ENCODE data around the gene USP31. TPM values are rescaled to one million over a fixed set of nuclear protein-coding genes. Genes with fewer than 3 reads are reported as not detected.

The USP31 gene
- total and polyA plus RNA-seq, 7 donors = 7.7 to 21.5 (median 16.4) TPM

- Histone ChIP-seq H3K4me3 (no peak overlapping the region), H3K4me1 (peaks cover 8% of the 10 kb centered on the region), H3K27ac (no peak overlapping the region), H3K36me3 (ENCODE audit: insufficient read depth in 1 of 2, low read depth in 1 of 2) (peaks cover 4 to 59% of the 10 kb centered on the region in 2 donors), H3K9me3 (no peaks in the 10 kb centered on the region), H3K27me3 (ENCODE audit: insufficient read depth in 3 of 3, low read length in 2 of 3) (no peaks in the 10 kb centered on the region)
- no peak for TF ChIP-seq CTCF (IDR thresholded peaks at IDR 0.05)
- 82 to 92% (median 88%) methylated on average over 3 of the region's 3 CpGs for WGBS, 3 donors
- ATAC-seq (no peak), DNase-seq (no peak)
- intact Hi-C loops (cut with DNase I) = loop anchor here in 1 of 2 donors (10.0 kb wide), 1 partner anchor 349 kb away; no protein-coding TSS in a partner anchor
These were observed 63.3 kb downstream of the USP31 start for GRCh38 chr16:23085949-23086348.

- H3K4me3 ChIP-seq = no peak overlapping the region
- WGBS, 3 donors = 52 to 77% (median 62%) methylated on average over 9 of the region's 9 CpGs
- no peaks in the 10 kb centered on the region for H3K4me1 ChIP-seq
- H3K27ac ChIP-seq = no peak overlapping the region
- TF ChIP-seq CTCF (IDR thresholded peaks at IDR 0.05) = no peak
- no peaks in the 10 kb centered on the region for H3K27me3 ChIP-seq (ENCODE audit: insufficient read depth in 3 of 3, low read length in 2 of 3)
- intact Hi-C loops (cut with DNase I) = loop anchor here (5.0 to 10.0 kb wide), 2 partner anchors 65 to 353 kb away; partner anchors contain the start of gene USP31 (in 1 of the 2)
- H3K9me3 ChIP-seq = no peaks in the 10 kb centered on the region
- DNase-seq (no peak), ATAC-seq (peak; percentile 55 to 84 (median 78))
- peaks cover 2 to 74% of the 10 kb centered on the region in 2 donors for H3K36me3 ChIP-seq (ENCODE audit: insufficient read depth in 1 of 2, low read depth in 1 of 2)
These were observed 67.0 kb downstream of the USP31 start for GRCh38 chr16:23082161-23082788.

- Histone ChIP-seq H3K4me3 (no peak overlapping the region), H3K27ac (no peak overlapping the region), H3K36me3 (ENCODE audit: insufficient read depth in 1 of 2, low read depth in 1 of 2) (peaks cover 2 to 77% of the 10 kb centered on the region in 2 donors), H3K9me3 (no peaks in the 10 kb centered on the region), H3K4me1 (no peaks in the 10 kb centered on the region), H3K27me3 (ENCODE audit: insufficient read depth in 3 of 3, low read length in 2 of 3) (no peaks in the 10 kb centered on the region)
- ATAC-seq (no peak), DNase-seq (no peak)
- no peak for TF ChIP-seq CTCF (IDR thresholded peaks at IDR 0.05)
- intact Hi-C loops (cut with DNase I) = loop anchor here (5.0 to 10.0 kb wide), 2 partner anchors 66 to 353 kb away; partner anchors contain the start of gene USP31 (in 1 of the 2)
- 77 to 84% (median 77%) methylated on average over 6 of the region's 6 CpGs for WGBS, 3 donors
These were observed 67.6 kb downstream of the USP31 start for GRCh38 chr16:23081675-23082119.

GRCh38 chr16:23080747-23081146 lies 68.5 kb downstream of the USP31 start:
- Histone ChIP-seq H3K9me3 (no peaks in the 10 kb centered on the region), H3K4me3 (no peak overlapping the region), H3K27me3 (ENCODE audit: insufficient read depth in 3 of 3, low read length in 2 of 3) (no peaks in the 10 kb centered on the region), H3K4me1 (no peaks in the 10 kb centered on the region), H3K27ac (no peak overlapping the region), H3K36me3 (ENCODE audit: insufficient read depth in 1 of 2, low read depth in 1 of 2) (peaks cover 3 to 80% of the 10 kb centered on the region in 2 donors)
- DNase-seq (no peak), ATAC-seq (no peak)
- 89 to 97% (median 94%) methylated on average over 3 of the region's 3 CpGs for WGBS, 3 donors
- no peak for TF ChIP-seq CTCF (IDR thresholded peaks at IDR 0.05)
- intact Hi-C loops (cut with DNase I) = loop anchor here (5.0 to 10.0 kb wide), 2 partner anchors 67 to 354 kb away; partner anchors contain the start of gene USP31 (in 1 of the 2)
